HG02840 (cell line): ENCODE measurements around the gene MAN1A2.
A peak's percentile ranks its signal among the peaks of the same experiment; 100 is the strongest.
"Not testable (repeated sequence)": the region's sequence is repeated elsewhere in the genome, so short reads cannot be mapped to it uniquely, and the experiment has no call there.

Source experiments
- ATAC-seq: cut with Tn5 transposase; IDR thresholded peaks from one replicate; pipeline ENCODE4 v1.9.1; 2021; ENCODE audit warnings: mild to moderate bottlenecking, moderate library complexity, moderate number of reproducible peaks; ENCODE audit not compliant: unreplicated experiment, low FRiP score

Gene MAN1A2

GRCh38 chr1:117367046-117368025 is at the start of gene MAN1A2:
MAN1A2 (plus strand) TSS chr1:117367449; CDS start chr1:117368184, 735 bp downstream.
- peak; percentile 67 for ATAC-seq

DNA sequence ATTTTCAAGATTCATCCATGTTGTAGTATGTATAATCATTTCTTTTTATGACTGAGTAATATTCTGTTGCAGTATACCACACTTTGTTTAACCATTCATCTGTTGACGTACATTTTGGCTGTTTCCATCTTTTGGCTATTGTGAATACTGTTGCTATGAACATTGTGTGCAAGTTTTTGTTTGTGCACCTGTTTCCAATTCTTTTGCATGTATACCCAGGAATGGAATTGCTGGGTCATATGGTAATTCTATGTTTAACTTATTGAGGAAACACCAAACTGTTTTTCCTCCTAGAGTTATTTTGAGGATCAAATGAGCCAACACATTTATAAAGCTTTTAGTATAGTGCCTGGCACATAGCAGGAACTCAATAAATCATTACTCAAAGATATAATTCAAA is 49.2 kb upstream of the MAN1A2 start:
- no peak for ATAC-seq

GRCh38 chr1:117318426-117318825 is 48.8 kb upstream of the MAN1A2 start:
- ATAC-seq = no peak

DNA sequence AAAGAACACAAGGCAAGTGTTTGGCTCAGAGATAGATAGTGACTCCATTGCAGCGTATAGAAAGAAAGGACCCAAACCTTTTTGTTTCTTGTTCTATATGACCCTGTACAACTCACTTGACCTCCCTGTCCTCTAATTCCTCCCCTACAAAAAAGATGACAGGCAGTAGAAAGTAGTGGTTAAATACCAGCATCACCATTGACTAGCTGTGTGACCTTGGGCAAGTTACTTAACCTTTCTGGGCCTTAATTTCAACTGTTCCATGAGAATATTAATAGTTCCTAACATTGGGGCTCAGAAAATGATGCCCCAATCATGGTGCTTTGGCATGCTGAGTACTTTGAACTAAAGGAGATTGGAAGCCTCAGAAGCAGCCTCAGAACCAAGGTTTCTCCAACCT is 46.7 kb upstream of the MAN1A2 start:
- ATAC-seq = no peak

DNA sequence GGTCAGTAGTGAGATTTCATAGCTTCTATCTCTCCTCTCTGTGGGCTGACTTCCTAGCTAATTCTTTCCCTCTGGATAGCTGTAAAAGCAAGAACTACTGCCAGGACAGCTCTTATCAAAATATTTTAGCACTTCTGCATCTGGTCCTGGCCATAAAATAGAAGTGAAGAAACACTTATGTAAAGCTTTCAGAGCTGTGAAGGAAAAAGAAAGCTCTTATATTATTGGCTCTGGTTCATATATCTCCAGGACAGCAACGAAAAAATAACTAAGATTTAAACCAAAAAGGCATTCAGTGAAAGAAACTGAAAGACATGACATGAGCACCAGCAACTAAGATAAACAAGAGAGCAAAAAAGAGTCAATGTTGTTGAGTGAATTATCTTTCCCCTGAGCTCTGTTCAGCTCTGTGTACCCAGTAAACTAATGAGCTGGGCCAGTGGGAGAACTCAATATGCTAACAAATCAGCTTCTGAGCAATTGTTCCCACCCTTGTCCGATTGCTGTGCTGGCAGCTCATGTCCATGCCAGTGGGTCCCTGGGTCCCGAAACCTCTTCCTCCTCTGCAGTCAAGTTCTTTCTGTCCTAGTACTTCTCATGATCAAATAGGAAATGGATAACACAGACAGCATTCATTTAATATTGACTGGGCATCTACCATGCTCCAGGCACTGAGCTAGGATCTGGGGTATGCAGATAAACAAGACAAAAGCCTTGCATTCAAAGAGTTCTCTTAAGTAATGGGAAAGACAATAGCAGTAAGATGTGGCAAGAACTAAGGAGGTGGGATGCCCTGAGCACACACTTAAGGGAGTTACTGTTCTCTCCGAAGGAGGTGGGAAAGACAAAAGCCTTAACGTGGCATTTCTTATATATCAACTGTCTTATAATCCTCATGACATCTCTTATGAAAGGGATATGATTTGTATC is 45.3 kb upstream of the MAN1A2 start:
- ATAC-seq = no peak

DNA sequence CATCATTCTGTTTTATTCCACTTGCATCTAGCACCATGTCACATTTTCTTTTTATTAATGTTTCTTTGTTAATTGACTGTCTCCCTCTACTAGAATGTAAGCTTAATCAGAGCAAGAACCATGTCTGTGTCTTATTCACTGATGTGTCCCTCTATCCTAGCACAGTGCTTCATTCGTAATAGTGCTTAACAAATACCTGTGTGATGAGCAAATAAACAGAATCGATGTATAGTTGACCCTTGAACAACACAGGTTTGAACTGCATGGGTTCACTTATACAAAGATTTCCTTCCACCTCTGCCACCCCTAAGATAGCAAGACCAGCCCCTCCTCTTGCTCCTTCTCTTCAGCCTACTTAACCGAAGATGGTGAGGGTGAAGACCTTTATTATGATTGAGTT is 42.9 kb upstream of the MAN1A2 start:
- no peak for ATAC-seq

DNA sequence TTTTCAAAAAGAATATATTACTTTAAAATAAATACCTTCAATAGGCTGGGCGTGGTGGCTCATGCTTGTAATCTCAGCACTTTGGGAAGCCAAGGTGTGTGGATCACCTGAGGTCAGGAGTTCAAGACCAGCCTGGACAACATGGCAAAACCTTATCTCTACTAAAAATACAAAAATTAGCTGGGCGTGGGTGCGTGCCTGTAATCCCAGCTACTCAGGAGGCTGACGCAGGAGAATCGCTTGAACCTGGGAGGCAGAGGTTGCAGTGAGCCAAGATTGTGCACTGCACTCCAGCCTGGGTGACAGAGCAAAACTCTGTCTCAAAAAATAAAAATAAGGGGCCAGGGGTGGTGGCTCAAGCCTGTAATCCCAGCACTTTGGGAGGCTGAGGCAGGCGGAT is 41.2 kb upstream of the MAN1A2 start:
- ATAC-seq = not testable (repeated sequence)

GRCh38 chr1:117327011-117327410 is 40.2 kb upstream of the MAN1A2 start:
- ATAC-seq = no peak

DNA sequence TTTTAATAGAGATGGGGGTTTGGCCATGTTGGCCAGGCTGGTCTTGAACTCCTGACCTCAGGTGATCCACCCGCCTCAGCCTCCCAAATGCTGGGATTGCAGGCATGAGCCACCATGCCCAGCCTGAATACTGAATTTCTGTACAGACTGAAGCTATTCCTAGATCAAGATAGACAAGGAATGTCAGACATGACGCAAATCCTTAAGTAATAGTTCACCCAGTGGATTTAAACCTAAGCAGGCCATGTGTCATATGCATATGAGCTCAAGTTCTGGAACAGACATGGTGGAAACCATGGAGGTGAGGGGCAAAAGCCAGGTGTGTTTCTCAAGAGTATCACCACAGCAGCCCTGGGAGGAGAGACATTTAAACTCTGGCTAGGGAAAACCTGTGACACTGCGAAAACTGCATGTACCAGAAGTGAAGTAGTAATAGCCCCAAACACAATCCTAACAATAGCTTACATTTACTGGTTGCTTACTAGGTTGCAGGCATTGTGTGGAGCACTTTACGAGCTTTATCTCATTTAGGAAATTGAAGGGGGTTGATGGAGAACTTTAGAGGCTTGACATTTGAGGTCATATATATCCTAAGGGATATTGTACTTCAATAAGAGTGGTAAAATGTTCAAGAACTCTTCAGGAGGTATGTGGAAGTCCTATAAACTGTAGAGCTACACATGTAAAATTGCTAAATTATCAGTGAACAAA is 31.7 kb upstream of the MAN1A2 start:
- ATAC-seq = no peak

DNA sequence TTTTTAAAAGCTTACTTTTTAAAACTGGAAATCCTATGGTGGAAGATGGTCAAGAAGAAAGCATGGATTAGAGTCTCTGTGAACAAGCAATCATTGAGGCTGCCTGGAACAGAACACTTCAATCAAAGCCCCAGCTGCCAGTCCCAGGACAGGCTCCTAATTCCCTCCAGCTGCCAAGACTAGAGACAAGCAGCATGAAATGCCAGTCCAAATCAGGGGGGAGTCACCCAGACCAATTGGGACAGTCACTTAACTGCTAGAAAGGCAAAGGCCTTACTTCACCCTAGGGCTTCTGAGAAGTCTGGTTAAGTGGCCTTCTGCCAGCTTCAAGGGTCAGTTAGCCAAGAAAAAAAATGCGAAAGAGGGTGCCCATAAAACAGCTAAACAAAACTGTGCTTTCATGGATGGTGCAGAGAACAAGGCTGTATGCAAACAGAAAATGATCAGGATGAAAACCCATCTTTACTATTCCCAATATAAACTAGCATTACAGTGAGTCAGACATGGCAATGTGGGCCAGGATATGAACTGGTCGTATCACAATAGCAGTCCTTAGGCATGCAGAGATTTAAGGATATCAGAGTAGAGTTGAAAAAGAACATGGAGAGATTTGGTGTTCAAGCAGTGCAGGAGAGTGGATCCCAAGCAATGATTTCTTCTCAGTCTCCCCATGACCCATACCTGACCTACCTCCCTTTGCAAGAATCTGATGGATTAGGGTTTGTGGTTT is 31.0 kb upstream of the MAN1A2 start:
- ATAC-seq = no peak

DNA sequence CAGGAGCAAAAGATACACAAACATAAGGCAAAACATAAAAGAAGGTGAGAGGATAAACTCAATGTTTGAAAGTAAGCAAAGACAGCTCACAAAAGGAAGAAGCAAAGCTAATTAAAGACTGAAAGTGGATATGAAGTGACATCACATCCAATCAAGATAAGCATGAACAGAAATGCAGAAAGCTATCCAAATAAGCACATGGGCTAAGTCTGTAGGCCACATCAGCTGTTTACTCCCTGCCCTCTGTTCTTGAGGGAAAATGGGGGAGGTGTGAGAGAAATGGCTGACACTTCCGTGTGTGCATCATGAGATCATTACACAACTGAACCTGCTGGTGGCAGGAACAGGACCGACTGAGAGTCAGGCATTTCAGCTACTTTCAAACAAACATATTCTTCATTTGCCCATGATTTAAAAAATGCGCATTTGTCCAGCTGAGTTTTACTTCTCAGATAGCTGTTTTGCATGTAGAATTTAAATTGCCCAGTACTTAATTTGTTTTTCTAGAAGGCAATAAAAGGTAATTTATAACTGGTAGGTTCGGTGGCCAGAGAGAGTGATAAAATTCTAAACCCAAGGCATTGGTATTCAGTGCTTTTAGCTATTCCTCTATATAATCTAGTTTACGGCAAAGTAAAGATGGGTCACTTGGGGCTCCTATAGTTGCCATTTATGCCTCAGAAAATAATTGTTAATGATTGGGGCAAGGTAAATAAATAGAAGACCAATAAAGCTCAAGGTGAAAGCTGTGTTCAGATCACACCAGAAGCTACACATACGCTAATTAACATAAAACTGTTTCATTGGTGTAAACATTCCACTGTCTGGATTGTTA is 27.2 kb upstream of the MAN1A2 start:
- no peak for ATAC-seq

GRCh38 chr1:117341123-117341522 is 26.1 kb upstream of the MAN1A2 start:
- no peak for ATAC-seq

- no peak for ATAC-seq
Observed at GRCh38 chr1:117342397-117342796, 24.9 kb upstream of the MAN1A2 start.

DNA sequence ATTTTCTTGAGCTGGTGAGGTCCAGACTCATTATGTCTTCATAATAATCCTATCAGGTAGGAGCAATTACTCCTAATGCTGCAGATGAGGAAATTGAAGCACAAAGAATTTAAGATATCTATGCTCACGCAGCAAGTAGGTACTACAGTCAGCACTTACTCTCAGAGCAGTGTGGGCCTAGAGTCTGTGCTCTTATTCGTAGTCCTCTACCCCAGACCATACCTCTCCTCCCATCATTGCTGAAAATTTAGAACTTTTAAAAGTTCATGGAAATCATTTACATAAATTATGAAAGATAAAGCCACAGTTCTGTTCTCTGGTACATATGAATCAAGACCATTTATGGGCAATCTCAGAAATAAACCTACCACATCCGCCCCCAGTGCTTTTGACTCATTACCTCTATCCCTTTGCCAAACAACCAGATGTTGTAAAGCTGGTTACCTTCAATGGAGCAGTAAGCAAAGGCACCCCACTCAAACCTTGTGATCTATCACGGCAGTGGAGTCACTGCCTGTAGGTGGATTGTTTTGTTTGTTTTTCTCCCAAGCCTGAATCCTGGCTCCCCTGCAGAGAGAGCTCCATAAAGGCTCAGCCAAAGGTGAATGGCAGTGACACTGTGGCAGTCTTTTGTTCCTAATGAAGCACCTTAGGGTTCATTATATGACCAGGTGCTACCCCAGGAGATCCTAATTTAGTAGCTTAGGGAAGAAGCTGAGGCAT is 20.9 kb upstream of the MAN1A2 start:
- ATAC-seq = no peak

GRCh38 chr1:117347907-117348306 is 19.3 kb upstream of the MAN1A2 start:
- ATAC-seq = no peak

DNA sequence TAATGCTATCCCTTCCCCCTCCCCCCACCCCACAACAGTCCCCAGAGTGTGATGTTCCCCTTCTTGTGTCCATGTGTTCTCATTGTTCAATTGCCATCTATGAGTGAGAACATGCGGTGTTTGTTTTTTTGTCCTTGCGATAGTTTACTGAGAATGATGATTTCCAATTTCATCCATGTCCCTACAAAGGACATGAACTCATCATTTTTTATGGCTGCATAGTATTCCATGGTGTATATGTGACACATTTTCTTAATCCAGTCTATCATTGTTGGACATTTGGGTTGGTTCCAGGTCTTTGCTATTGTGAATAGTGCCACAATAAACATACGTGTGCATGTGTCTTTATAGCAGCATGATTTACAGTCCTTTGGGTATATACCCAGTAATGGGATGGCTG is 14.6 kb upstream of the MAN1A2 start:
- not testable (repeated sequence) for ATAC-seq

DNA sequence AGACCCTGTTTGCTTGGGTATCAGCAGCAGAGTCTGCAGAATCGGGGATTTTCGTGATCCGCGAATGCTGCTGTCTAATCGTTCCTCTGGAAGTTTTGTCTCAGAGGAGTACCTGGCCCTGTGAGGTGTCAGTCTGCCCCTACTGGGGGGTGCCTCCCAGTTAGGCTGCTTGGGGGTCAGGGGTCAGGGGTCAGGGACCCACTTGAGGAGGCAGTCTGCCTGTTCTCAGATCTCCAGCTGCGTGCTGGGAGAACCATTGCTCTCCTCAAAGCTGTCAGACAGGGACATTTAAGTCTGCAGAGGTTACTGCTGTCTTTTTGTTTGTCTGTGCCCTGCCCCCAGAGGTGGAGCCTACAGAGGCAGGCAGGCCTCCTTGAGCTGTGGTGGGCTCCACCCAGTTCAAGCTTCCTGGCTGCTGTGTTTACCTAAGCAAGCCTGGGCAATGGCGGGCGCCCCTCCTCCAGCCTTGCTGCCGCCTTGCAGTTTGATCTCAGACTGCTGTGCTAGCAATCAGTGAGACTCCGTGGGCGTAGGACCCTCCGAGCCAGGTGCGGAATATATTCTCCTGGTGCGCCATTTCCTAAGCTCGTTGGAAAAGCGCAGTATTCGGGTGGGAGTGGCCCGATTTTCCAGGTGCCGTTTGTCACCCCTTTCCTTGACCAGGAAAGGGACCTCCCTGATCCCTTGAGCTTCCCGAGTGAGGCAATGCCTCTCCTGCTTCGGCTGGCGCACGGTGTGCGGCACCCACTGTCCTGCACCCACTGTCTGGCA is 9.2 kb upstream of the MAN1A2 start:
- not testable (repeated sequence) for ATAC-seq

- ATAC-seq = not testable (repeated sequence)
Observed at GRCh38 chr1:117358604-117358887, 8.7 kb upstream of the MAN1A2 start.
